Activated B cell treated with CpG ODN at 0.5 μM for 24 hours (primary cell): Measurements from ENCODE around the gene LPP. TPM values are rescaled to one million over a fixed set of nuclear protein-coding genes. Genes with fewer than 3 reads are reported as not detected.
"Not testable (repeated sequence)": the region's sequence is repeated elsewhere in the genome, so short reads cannot be mapped to it uniquely, and the experiment has no call there.

ENCODE experiments used
- ATAC-seq: fragments of 200-7000 bp; cut with Tn5 transposase; one replicate; pipeline ENCODE4 v1.10.0; 2021; ENCODE audit warnings: low read depth, mild to moderate bottlenecking, moderate library complexity
- CTCF ChIA-PET: fragments of 350-600 bp; sonication (Branson Sonifier 250); formaldehyde crosslinking; loops from one replicate; lab custom pipeline; 2021; ENCODE audit warnings: antibody characterized with exemption; lab: Charles Lee
- POLR2A ChIA-PET: fragments of 350-600 bp; sonication (Branson Sonifier 250); formaldehyde crosslinking; loops from one replicate; lab custom pipeline; 2021; ENCODE audit warnings: antibody characterized with exemption; lab: Charles Lee
- DNase-seq: peaks from one replicate; pipeline ENCODE4 v3.0.0; 2022
- H3K27ac Mint-ChIP-seq: one replicate; pipeline ENCODE4 v1.8.0; 2020; ENCODE audit warnings: mixed read lengths
- H3K27me3 Mint-ChIP-seq: one replicate; pipeline ENCODE4 v1.8.0; 2021; ENCODE audit warnings: mixed read lengths
- H3K36me3 Mint-ChIP-seq: one replicate; pipeline ENCODE4 v1.8.0; 2021; ENCODE audit warnings: low read depth, mixed read lengths
- H3K4me1 Mint-ChIP-seq: one replicate; pipeline ENCODE4 v1.8.0; 2021; ENCODE audit warnings: mixed read lengths
- H3K4me3 Mint-ChIP-seq: one replicate; pipeline ENCODE4 v1.8.0; 2020; ENCODE audit warnings: mild to moderate bottlenecking, mixed read lengths
- H3K9me3 Mint-ChIP-seq: one replicate; pipeline ENCODE4 v1.8.0; 2020; ENCODE audit warnings: mixed read lengths
- CTCF ChIP-seq: fragments of 200-600 bp; IDR thresholded peaks from one replicate; pipeline ENCODE4 v1.8.0; 2022; ENCODE audit warnings: antibody characterized with exemption, mild to moderate bottlenecking
- intact Hi-C: fragments of 100-400 bp; cut with micrococcal nuclease; formaldehyde crosslinking; loops from one replicate; pipeline ENCODE4 v1.15.1; 2024
- total RNA-seq: library from RNA; stranded (reverse); gene quantifications from 2 replicates; pipeline ENCODE4 v1.2.3, GENCODE V29; 2022

The LPP gene
- total RNA-seq, 1 donor from 2014 or later, result 60.1 TPM

DNA sequence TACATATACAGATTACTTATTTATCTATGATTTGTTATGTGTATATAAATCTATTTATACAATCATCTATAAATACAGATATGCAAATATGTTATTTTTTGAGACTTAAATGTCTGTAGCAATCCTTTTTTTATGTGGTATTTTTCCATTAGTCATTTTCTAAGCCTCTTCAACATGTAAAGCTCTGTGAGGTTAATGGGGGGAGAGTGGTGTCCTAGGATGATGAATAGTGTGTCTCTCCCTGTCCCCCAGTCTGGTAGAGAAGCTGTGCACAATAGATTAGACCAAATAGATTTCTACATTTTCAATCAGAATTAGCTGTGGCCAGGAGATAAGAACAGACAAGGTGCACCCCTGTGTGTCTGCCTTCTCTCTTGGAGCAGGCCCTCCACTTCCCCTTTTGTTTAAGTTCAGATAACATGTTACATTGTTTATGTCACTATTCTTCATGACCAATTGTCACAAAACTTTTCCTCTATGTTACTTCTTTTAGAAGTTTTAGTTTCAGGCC, 453.9 kb downstream of the LPP start:
- CTCF ChIA-PET, result interaction anchor here (0.8 kb wide), 1 partner anchor 347 kb away, joined by 3 read pairs; no protein-coding TSS in a partner anchor
- Mint-ChIP-seq H3K27ac (peak overlapping the region; percentile 59), H3K4me1 (peaks cover 22% of the 10 kb centered on the region), H3K4me3 (no peak overlapping the region), H3K9me3 (peaks cover 9% of the 10 kb centered on the region), H3K36me3 (peaks cover 34% of the 10 kb centered on the region), H3K27me3 (no peaks in the 10 kb centered on the region)
- POLR2A ChIA-PET, result interaction anchor here (0.6 to 0.7 kb wide), 2 partner anchors 50 to 73 kb away, joined by 3 to 5 read pairs; no protein-coding TSS in a partner anchor
- DNase-seq (no peak), ATAC-seq (no peak)
- no peak for TF ChIP-seq CTCF
- intact Hi-C loops, result loop anchor here (2.0 kb wide), 1 partner anchor 23 kb away; no protein-coding TSS in a partner anchor

GRCh38 chr3:188608401-188608800, 454.4 kb downstream of the LPP start:
- CTCF ChIA-PET, result no interaction called here
- POLR2A ChIA-PET, result no interaction called here
- ATAC-seq (no peak), DNase-seq (no peak)
- Mint-ChIP-seq H3K27me3 (no peaks in the 10 kb centered on the region), H3K9me3 (peaks cover 9% of the 10 kb centered on the region), H3K27ac (peak overlapping the region; percentile 59), H3K4me1 (peaks cover 22% of the 10 kb centered on the region), H3K36me3 (peaks cover 33% of the 10 kb centered on the region), H3K4me3 (no peak overlapping the region)
- no peak for TF ChIP-seq CTCF
- intact Hi-C loops, result no loop called here

DNA sequence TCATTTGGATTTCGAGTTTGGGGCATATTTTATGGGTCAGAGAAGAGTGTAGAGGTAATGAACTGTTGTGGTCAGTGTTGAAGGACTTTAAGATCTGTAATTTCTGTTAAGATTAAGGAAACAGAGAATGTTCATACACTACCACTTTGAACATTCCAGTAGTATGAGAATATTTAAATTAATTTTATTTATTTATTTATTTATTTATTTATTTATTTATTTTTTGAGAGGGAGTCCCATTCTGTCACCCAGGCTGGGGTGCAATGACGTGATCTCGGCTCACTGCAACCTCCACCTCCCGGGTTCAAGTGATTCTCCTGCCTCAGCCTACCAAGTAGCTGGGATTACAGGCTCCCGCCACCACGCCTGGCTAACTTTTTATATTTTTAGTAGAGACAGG, 459.8 kb downstream of the LPP start:
- H3K4me1 Mint-ChIP-seq, intact Hi-C loops, H3K9me3 Mint-ChIP-seq, CTCF ChIA-PET, H3K27ac Mint-ChIP-seq, DNase-seq, ATAC-seq, H3K4me3 Mint-ChIP-seq, POLR2A ChIA-PET, H3K27me3 Mint-ChIP-seq: not testable (repeated sequence)
- peaks cover 28% of the 10 kb centered on the region for H3K36me3 Mint-ChIP-seq

GRCh38 chr3:188617270-188617669, 463.3 kb downstream of the LPP start:
- Mint-ChIP-seq H3K27me3 (no peaks in the 10 kb centered on the region), H3K9me3 (no peaks in the 10 kb centered on the region), H3K27ac (no peak overlapping the region), H3K4me1 (no peaks in the 10 kb centered on the region), H3K4me3 (no peak overlapping the region), H3K36me3 (peaks cover 6% of the 10 kb centered on the region)
- ChIA-PET POLR2A (no interaction called here), CTCF (no interaction called here)
- DNase-seq (no peak), ATAC-seq (no peak)
- no peak for TF ChIP-seq CTCF
- intact Hi-C loops, result loop anchor here (5.0 kb wide), 1 partner anchor 40 kb away; no protein-coding TSS in a partner anchor

DNA sequence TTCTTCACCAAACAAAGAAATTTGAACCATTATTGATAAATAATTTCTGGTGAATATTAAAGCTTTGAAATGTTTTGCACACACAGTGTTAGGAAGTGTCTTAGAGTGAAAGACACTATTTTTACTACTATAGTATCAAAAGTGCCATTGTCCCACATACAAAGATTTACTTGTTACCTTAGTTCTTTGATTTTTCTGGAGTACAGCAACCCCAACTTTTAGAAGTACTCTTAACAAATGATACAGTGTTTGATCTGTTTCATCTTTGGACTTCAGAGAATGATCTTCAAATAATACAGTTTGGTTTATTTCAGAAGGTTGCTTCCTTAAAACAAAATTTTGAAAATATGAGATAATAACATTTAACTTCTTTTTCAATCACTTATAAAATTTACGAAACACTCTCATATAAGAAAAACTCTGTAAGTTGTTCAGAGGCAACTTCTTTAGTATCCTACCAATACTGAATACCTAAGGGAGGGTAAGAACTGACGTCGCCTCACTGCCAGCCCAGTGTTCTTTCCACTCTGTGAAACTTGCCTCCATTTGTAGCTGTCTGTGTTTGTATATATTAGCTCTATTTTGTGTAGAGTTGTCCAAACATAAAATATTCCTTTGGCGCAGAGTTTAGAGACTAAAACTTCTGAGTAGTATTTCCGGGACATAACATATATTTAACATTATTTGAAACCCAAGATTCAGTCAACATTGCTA, 464.2 kb downstream of the LPP start:
- Mint-ChIP-seq H3K4me3 (no peak overlapping the region), H3K36me3 (peaks cover 6% of the 10 kb centered on the region), H3K9me3 (no peaks in the 10 kb centered on the region), H3K27me3 (no peaks in the 10 kb centered on the region), H3K27ac (no peak overlapping the region), H3K4me1 (no peaks in the 10 kb centered on the region)
- no peak for DNase-seq
- POLR2A ChIA-PET, result interaction anchor here (0.6 kb wide), 1 partner anchor 16 kb away, joined by 4 read pairs; no protein-coding TSS in a partner anchor
- intact Hi-C loops, result loop anchor here (5.0 kb wide), 1 partner anchor 39 kb away; no protein-coding TSS in a partner anchor
- CTCF ChIA-PET, result no interaction called here
- no peak for TF ChIP-seq CTCF
- ATAC-seq, result no peak
